GM19324 (cell line): ENCODE results near the gene FBXO31.
"Not testable (repeated sequence)": the region's sequence is repeated elsewhere in the genome, so short reads cannot be mapped to it uniquely, and the experiment has no call there.

ENCODE experiments used
- ATAC-seq: cut with Tn5 transposase; IDR thresholded peaks from one replicate; pipeline ENCODE4 v1.9.1; 2021; ENCODE audit warnings: mild to moderate bottlenecking, moderate library complexity; ENCODE audit not compliant: unreplicated experiment, low FRiP score

The FBXO31 gene

DNA sequence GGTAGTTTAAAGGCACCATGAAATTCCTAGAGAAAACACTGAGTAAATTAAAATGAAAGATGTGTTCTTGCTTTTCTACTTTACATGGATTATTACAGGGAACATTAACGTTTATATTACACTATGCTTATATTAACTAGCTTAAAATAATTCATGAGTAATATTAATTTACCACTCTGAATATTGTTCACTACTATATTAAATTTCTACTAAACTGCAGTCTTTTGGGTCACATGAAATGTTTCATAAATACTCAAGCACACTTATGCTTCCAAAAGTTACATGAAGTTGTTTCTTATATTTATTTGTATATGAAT lies 5.2 kb upstream of the FBXO31 start:
- ATAC-seq = no peak

DNA sequence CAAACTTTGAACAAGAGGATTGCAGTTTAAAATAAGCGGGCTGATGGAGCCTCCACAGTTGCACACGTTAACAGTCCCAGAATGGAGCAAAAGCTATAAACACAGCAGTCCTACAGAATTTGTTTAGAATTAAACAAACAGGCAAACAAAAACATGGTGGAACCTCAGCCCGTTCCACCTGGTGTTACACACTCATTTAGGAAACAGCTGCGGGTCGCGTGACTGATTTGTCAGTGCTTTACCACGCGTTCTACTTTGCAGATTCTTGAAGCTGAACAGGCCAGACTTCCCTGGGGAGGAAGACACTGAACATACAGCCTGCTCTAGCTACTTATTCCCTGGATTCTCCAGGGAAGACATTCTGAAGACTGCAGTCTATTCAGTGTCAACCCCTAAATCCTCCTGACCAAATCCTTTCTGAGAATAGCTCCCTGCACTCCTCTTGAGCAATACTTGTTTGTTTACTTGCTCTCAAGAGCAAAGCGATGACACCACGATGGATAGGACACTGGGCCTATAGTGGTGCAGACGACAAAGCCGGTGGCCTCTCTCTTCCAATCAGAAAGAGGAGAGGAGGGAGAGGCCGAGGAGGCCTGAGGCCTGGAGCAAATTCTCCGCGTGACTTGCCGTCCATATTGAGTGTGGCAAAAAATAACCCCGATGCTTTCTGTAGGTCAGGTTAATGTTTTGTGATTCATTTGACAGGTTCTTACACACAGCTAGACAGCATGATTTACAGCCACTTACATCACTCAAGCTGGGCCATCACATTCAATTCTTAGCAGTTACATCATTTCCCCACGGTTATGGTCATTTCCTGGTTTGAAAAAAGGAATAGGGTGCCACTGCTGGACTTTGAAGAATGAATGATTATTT lies 4.6 kb upstream of the FBXO31 start:
- ATAC-seq = peak; percentile 36

DNA sequence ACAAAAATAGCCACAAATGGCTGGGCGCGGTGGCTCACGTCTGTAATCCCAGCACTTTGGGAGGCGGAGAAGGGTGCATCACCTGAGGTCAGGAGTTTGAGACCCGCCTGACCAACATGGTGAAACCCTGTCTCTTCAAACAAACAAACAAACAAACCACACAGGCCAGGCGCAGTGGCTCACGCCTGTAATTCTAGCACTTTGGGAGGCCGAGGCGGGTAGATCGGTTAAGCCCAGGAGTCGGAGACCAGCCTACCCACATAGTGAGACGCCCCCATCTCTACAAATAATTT lies 1.2 kb upstream of the FBXO31 start:
- not testable (repeated sequence) for ATAC-seq

GRCh38 chr16:87384162-87384874 lies 742 bp upstream of the FBXO31 start:
- peak; percentile 1 for ATAC-seq

DNA sequence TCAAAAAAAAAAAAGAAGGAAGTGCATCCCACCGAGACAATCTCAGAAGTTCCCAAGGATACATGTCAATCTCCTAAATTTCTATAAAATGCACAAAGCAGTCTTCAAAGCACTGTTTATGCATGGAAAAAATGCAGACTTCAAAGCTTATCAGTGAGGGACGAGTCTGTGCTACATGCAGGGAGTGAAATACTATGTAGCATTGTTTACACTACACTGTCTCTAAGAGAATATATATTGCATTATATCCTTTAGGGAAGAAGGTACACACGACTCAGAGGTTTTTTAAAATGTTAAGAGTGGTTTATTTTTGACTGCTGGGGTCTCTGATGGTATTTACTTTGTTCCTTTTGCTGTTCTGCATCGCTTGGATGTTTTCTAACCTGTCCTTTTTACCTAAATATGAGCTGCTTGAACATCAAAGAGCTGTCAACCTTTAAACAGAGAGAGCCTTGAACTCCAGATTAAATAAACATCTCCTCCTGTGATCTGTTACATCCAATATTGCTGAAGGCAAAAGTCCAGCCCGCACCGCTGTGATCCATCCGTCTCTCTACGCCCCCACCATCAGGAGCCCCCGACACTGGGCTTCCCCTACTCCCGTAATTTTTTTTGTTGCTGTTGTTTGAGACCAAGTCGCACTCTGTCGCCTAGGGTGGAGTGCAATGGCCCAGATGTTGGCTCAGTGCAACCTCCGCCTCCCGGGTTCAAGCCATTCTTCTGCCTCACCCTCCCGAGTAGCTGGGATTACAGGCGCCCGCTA lies 1.4 kb downstream of the FBXO31 start:
- no peak for ATAC-seq

GRCh38 chr16:87380881-87381280 lies 2.7 kb downstream of the FBXO31 start:
- ATAC-seq = no peak

GRCh38 chr16:87380403-87380802 lies 3.2 kb downstream of the FBXO31 start:
- no peak for ATAC-seq

GRCh38 chr16:87379312-87379752 lies 4.2 kb downstream of the FBXO31 start:
- ATAC-seq = not testable (repeated sequence)

GRCh38 chr16:87376660-87377059 lies 6.9 kb downstream of the FBXO31 start:
- no peak for ATAC-seq

DNA sequence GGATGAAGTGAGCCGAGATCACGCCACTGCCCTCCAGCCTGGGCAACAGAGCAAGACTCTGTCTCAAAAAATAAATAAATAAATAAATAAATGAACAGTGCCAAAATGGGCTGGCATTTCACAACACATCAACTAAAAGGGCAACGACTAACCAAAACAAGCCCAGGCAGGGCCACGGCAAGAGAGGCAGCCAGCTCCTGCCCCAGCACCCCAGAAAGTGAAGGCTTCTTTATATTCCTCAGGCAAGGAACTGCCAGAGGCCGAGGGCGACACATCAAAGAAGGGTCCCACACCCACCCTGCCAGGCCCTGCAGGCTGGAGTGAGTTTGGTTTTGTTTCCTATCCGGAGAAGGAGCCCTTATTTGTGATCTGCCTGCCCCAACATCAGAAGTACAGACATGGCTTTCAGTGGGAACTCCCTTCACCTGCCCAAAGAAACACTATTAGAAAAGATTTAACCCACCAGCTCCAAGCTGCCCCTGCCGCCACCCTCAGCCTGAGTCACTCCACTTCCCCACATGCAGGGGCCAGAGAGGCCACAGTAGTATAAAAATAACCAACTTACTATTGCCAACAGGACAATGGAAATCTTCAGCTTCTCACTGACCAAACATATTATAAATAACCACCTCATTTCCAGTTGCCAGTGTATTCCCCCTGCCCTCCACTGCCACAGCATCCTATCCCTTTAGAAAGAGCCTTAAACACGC lies 8.0 kb downstream of the FBXO31 start:
- no peak for ATAC-seq

DNA sequence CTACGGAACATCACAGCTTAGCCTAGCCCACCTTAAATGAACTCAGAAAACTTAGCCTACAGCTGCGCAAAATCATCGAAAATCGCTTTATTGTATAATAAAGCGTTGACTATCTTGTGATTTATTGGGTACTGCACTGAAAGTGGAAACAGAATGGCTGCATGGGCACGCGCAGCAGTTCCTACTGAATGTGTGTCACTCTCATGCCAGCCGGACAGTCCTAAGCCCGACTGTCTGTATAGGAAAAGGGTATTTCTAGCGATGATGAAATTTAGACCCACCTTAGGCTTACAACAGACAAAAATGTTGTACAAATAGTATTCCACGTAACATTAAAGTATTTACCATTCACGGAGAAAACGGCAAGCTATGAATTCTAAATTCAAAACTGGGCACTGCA lies 9.3 kb downstream of the FBXO31 start:
- ATAC-seq = no peak

DNA sequence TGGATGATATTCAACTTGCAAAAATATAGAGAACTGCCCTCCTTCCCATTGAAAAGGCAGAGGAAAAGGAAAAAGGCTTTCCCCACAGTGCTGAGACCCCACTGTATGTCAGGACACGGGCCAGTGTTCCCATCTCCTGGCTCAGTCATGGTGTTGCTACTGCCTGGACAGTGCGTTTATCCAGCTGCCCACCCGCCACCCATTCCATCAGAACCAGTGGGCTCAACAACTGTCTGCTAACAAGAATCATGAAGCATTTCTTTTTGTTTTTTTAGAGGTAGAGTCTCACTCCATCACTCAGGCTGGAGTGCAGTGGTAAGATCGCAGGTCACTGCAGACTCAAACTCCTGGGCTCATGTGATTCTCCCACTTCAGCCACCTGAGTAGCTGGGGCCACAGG lies 11.3 kb downstream of the FBXO31 start:
- no peak for ATAC-seq

GRCh38 chr16:87371261-87371866 lies 12.2 kb downstream of the FBXO31 start:
- ATAC-seq = no peak

DNA sequence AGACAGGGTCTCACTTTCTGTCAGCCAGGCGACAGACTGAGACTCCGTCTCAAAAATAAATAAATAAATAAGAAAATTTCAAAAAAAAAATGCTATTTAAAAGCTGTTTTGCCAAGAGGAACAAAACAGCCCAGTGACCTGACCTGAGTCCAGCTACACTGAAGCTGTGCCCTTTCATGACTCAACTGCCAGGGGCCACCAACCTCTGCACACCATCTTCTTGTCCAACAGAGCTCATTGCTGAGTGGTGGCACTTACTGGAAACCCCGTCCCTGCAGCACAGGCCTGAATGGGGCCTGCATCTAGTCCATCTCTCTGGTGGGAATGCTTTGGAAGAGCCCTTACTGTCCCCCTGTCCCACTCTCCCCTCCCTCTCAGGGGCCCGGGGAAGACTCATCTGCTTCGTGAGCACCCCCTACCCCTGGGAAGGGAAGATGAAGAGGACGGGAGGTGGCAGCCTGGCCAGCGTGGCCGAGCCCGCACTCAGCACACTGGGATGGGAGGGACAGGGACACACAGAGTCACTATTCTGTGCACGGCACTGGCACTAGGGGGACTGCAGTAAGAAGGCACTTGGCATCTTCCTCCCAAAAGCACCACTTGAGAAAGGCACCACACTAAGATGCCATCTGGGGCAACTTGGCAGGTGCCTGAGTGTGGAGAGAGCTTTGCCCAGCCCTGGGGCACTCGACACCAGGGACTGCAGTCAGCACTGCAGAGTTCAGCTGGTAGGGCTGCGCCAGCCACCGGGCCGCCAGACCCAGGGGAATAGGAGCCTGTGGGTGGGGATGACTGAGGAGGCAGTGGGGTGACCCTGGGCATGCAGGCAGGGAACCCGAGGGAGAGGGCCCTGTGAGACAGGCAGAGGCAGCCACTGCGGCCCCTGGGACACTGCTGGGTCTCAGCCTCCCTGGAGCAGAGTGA lies 13.5 kb downstream of the FBXO31 start:
- ATAC-seq = no peak

GRCh38 chr16:87369117-87369765 lies 14.3 kb downstream of the FBXO31 start:
- no peak for ATAC-seq

- ATAC-seq = no peak
Measured at GRCh38 chr16:87368029-87368770, 15.4 kb downstream of the FBXO31 start.

DNA sequence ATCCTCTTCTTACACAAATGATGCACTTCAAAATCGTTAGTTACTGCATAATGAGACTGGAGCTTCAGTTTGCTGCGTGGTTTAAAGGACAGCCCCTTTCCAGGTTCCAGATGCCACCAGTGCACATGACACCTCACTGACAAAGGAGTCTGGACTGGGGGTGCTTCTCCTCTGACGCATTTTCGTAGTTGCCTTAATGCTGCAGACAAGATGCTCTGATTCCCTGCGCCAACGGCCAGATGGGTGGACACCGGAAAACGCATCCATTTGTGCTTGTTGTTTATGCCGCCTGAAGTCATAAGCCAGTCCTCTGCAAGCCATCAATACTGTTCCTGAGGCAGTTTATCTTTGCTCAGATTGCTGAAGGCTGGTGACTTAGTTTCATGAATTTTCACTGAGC lies 16.0 kb downstream of the FBXO31 start:
- no peak for ATAC-seq

DNA sequence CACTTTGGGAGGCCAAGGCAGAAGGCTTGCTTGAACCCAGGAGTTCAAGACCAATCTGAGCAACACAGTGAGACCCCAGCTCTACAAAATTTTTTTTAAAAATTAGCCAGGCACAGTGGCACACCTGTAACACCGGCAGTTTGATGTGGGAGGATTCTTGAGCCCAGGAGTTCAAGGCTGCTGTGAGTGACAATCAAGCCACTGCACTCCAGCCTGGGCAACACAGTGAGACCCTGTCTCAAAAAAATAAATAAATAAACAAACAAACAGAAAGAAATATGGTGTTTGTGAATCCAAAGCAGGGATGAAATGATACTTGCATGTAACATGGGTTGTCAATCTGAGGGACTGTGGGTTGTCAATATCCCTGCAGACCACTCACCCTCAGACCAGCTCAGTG lies 16.6 kb downstream of the FBXO31 start:
- no peak for ATAC-seq
